ENCODE measurements around the gene RPS6KA2.

RPS6KA2 gene

DNA sequence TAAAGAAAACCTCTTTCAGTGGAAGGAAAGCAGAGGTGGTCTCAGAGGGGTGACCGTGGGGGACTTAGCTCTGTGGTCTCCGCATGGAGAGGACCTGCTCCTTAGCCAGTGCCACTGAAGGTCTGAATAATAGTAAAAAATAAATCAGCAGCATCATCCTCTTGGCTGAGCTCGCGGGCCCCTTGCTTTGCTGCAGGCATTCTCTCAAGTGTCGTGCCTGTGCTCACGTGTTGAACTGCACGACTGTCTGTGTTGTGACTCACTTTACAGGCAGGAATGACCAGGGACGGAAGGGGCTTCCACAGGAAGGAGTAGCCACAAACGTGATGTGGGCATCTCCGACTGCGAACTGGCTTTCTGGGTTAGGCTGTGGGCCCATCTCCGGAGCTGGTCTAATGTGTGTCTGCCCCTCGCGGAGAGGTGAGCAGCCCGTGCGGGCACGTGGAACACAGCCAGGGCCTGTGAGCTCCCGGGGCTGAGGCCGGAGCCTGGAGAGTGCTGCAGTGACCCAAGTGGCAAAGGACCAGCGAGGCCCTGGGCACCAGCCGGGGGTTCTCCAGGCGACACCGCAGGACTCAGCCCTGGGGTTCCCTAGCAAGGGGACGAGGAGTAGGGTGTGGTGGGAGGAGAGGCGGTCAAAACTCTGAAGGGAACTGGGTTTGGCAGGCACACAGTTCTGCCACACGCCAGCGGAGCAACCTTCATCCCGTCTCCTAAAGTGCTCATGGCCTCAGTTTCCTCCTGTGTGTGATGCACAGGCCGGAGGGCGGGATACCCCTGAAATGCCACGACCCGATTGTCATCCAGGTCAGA is 129.8 kb downstream of the RPS6KA2 start:
- no peak for DNase-seq (ENCODE audit: low read depth, low spot score)
- CTCF ChIA-PET, result no interaction called here
- POLR2A ChIA-PET, result no interaction called here
- H3K4me3 ChIP-seq (ENCODE audit: low read depth, low read length), result no peak overlapping the region
- TF ChIP-seq, protein P1, sequence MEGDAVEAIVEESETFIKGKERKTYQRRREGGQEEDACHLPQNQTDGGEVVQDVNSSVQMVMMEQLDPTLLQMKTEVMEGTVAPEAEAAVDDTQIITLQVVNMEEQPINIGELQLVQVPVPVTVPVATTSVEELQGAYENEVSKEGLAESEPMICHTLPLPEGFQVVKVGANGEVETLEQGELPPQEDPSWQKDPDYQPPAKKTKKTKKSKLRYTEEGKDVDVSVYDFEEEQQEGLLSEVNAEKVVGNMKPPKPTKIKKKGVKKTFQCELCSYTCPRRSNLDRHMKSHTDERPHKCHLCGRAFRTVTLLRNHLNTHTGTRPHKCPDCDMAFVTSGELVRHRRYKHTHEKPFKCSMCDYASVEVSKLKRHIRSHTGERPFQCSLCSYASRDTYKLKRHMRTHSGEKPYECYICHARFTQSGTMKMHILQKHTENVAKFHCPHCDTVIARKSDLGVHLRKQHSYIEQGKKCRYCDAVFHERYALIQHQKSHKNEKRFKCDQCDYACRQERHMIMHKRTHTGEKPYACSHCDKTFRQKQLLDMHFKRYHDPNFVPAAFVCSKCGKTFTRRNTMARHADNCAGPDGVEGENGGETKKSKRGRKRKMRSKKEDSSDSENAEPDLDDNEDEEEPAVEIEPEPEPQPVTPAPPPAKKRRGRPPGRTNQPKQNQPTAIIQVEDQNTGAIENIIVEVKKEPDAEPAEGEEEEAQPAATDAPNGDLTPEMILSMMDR (IDR thresholded peaks at IDR 0.05; ENCODE audit: insufficient read depth, low read length, missing control alignments), result no peak

- CTCF ChIA-PET, result no interaction called here
- TF ChIP-seq, protein P1 (IDR thresholded peaks at IDR 0.05; ENCODE audit: insufficient read depth, low read length, missing control alignments), result no peak
- DNase-seq (ENCODE audit: low read depth, low spot score), result no peak
- POLR2A ChIA-PET, result no interaction called here
- H3K4me3 ChIP-seq (ENCODE audit: low read depth, low read length), result no peak overlapping the region
Measured at GRCh38 chr6:166496460-166496859, 130.6 kb downstream of the RPS6KA2 start.

- ChIA-PET CTCF (no interaction called here), POLR2A (no interaction called here)
- H3K4me3 ChIP-seq (ENCODE audit: low read depth, low read length), result no peak overlapping the region
- TF ChIP-seq, protein P1 (IDR thresholded peaks at IDR 0.05; ENCODE audit: insufficient read depth, low read length, missing control alignments), result no peak
- DNase-seq (ENCODE audit: low read depth, low spot score), result no peak
Measured at GRCh38 chr6:166495487-166496314, 131.3 kb downstream of the RPS6KA2 start.

GRCh38 chr6:166494757-166495486 is 132.1 kb downstream of the RPS6KA2 start:
- no peak for DNase-seq (ENCODE audit: low read depth, low spot score)
- TF ChIP-seq, protein P1 (IDR thresholded peaks at IDR 0.05; ENCODE audit: insufficient read depth, low read length, missing control alignments), result no peak
- H3K4me3 ChIP-seq (ENCODE audit: low read depth, low read length), result no peak overlapping the region
- ChIA-PET CTCF (no interaction called here), POLR2A (no interaction called here)

DNA sequence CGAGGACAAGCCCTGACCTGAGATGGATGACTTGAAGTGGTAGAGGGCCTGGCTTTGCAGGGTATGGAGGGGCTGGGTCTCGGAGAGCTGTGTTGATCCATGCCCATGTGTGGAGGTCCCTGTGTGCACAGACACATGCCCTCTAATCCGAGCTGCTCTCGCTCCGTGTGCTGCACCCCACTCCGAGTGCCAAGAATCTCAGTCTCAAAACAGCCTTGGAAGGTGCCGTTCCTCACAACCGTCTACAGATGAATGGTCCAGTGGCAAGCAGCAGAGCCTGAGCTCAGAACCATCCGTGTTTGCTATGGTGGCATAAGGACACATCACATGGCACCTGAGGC is 133.0 kb downstream of the RPS6KA2 start:
- CTCF ChIA-PET, result no interaction called here

More for the DNA sequence above, 133.0 kb downstream of the RPS6KA2 start:
- POLR2A ChIA-PET, result no interaction called here
- no peak overlapping the region for H3K4me3 ChIP-seq (ENCODE audit: low read depth, low read length)
- TF ChIP-seq, protein P1 (IDR thresholded peaks at IDR 0.05; ENCODE audit: insufficient read depth, low read length, missing control alignments), result no peak
- no peak for DNase-seq (ENCODE audit: low read depth, low spot score)

Measured in AG04449 (cell line).